ENCODE results near the gene NPW.

NPW gene

GRCh38 chr16:1984347-1985225 is 35.0 kb upstream of the NPW start:
- DNase-seq (ENCODE audit: low spot score), result no peak

GRCh38 chr16:1985466-1986150 is 34.0 kb upstream of the NPW start:
- DNase-seq (ENCODE audit: low spot score), result no peak

- no peak for DNase-seq (ENCODE audit: low spot score)
These were observed 32.4 kb upstream of the NPW start for GRCh38 chr16:1987198-1987597.

- DNase-seq (ENCODE audit: low spot score), result no peak
These were observed 30.1 kb upstream of the NPW start, which contains the start of gene SYNGR3 for GRCh38 chr16:1989209-1990100. TSS of gene SYNGR3 (plus strand) at chr16:1989970. CDS start at chr16:1990103, 133 bp downstream.

GRCh38 chr16:1990101-1990350 is 29.6 kb upstream of the NPW start:
- no peak for DNase-seq (ENCODE audit: low spot score)

- DNase-seq (ENCODE audit: low spot score), result peak; percentile 49
These were observed 29.0 kb upstream of the NPW start for GRCh38 chr16:1990351-1991134.

GRCh38 chr16:1991135-1991551 is 28.4 kb upstream of the NPW start:
- no peak for DNase-seq (ENCODE audit: low spot score)

- no peak for DNase-seq (ENCODE audit: low spot score)
These were observed 28.0 kb upstream of the NPW start for GRCh38 chr16:1991588-1991947.

- peak; percentile 66 for DNase-seq (ENCODE audit: low spot score)
These were observed 27.5 kb upstream of the NPW start for GRCh38 chr16:1991948-1992703.

- no peak for DNase-seq (ENCODE audit: low spot score)
These were observed 26.8 kb upstream of the NPW start for GRCh38 chr16:1992704-1993317.

- no peak for DNase-seq (ENCODE audit: low spot score)
These were observed 25.9 kb upstream of the NPW start for GRCh38 chr16:1993731-1994131.

GRCh38 chr16:1997494-1998359 is 21.9 kb upstream of the NPW start:
- DNase-seq (ENCODE audit: low spot score), result no peak

GRCh38 chr16:1998360-1998835 is 21.2 kb upstream of the NPW start:
- DNase-seq (ENCODE audit: low spot score), result no peak

GRCh38 chr16:1998852-1999801 is 20.5 kb upstream of the NPW start:
- DNase-seq (ENCODE audit: low spot score), result no peak

- DNase-seq (ENCODE audit: low spot score), result no peak
These were observed 19.6 kb upstream of the NPW start for GRCh38 chr16:1999866-2000514.

- DNase-seq (ENCODE audit: low spot score), result no peak
These were observed 18.6 kb upstream of the NPW start for GRCh38 chr16:2001035-2001434.

GRCh38 chr16:2001456-2002355 is 17.9 kb upstream of the NPW start:
- no peak for DNase-seq (ENCODE audit: low spot score)

All from cerebellar cortex (tissue), 1 donor.